ENCODE data around the gene SLC25A39.
"Not testable (repeated sequence)": the region's sequence is repeated elsewhere in the genome, so short reads cannot be mapped to it uniquely, and the experiment has no call there.

The SLC25A39 gene

GRCh38 chr17:44324571-44325275 is at the start of gene SLC25A39:
SLC25A39 (minus strand) TSS chr17:44324823; CDS start chr17:44323562, 1,261 bp downstream.
- DNase-seq = peak; percentile 77

GRCh38 chr17:44372036-44372435 is 47.4 kb upstream of the SLC25A39 start:
- DNase-seq = no peak

GRCh38 chr17:44369414-44370023 is 44.9 kb upstream of the SLC25A39 start:
- not testable (repeated sequence) for DNase-seq

GRCh38 chr17:44368391-44369243 is 44.0 kb upstream of the SLC25A39 start:
- DNase-seq = not testable (repeated sequence)

GRCh38 chr17:44367231-44367979 is 42.8 kb upstream of the SLC25A39 start:
- DNase-seq = no peak

- not testable (repeated sequence) for DNase-seq
Measured at GRCh38 chr17:44365051-44365450, 40.4 kb upstream of the SLC25A39 start.

- no peak for DNase-seq
Measured at GRCh38 chr17:44363613-44364159, 39.1 kb upstream of the SLC25A39 start, which contains the start of gene FAM171A2. FAM171A2 (minus strand) TSS chr17:44363853; CDS start chr17:44363714, 139 bp downstream.

- no peak for DNase-seq
Measured at GRCh38 chr17:44362949-44363612, 38.5 kb upstream of the SLC25A39 start.

- DNase-seq = no peak
Measured at GRCh38 chr17:44362459-44362948, 37.9 kb upstream of the SLC25A39 start.

- DNase-seq = no peak
Measured at GRCh38 chr17:44361292-44362260, 37.0 kb upstream of the SLC25A39 start.

- no peak for DNase-seq
Measured at GRCh38 chr17:44360826-44361225, 36.2 kb upstream of the SLC25A39 start.

GRCh38 chr17:44360144-44360533 is 35.5 kb upstream of the SLC25A39 start:
- no peak for DNase-seq

- DNase-seq = no peak
Measured at GRCh38 chr17:44359458-44360143, 35.0 kb upstream of the SLC25A39 start.

GRCh38 chr17:44359006-44359405 is 34.4 kb upstream of the SLC25A39 start:
- DNase-seq = no peak

- DNase-seq = no peak
Measured at GRCh38 chr17:44358066-44358465, 33.4 kb upstream of the SLC25A39 start.

- no peak for DNase-seq
Measured at GRCh38 chr17:44356241-44356640, 31.6 kb upstream of the SLC25A39 start.

GRCh38 chr17:44355642-44356099 is 31.0 kb upstream of the SLC25A39 start:
- no peak for DNase-seq

- DNase-seq = no peak
Measured at GRCh38 chr17:44354582-44355561, 30.2 kb upstream of the SLC25A39 start.

All from DMS153 (cell line).